Endothelial cell of umbilical vein (primary cell): ENCODE data around the gene KAZN. TPM values are rescaled to one million over a fixed set of nuclear protein-coding genes. Genes with fewer than 3 reads are reported as not detected.

Experiments used
- BruUV-seq: library from RNA; stranded (reverse); fragments of 400-500 nt; replicated peaks from 2 replicates; lab custom pipeline; 2021; lab: Mats Ljungman, UMichigan
- CTCF ChIA-PET: fragments of 300-600, 350-600 bp; sonication (Branson Sonifier 250); formaldehyde crosslinking; loops from one replicate; lab custom pipeline; 2021; ENCODE audit warnings: antibody characterized with exemption, inconsistent platforms; lab: Charles Lee
- POLR2A ChIA-PET: fragments of 300-600, 350-600 bp; sonication (Branson Sonifier 250); formaldehyde crosslinking; loops from one replicate; lab custom pipeline; 2021; ENCODE audit warnings: antibody characterized with exemption, inconsistent platforms; lab: Charles Lee
- DNase-seq: peaks from one replicate; pipeline ENCODE4 v3.0.0-alpha.2; 2011; ENCODE audit warnings: low read depth, low spot score
- FAIRE-seq: peaks from 2 replicates; lab custom pipeline; 2011; peaks lifted over from hg19 to GRCh38; lab: Jason Lieb, UNC
- H2AFZ ChIP-seq: 2 replicates; pipeline ENCODE4 v1.6.0; 2012; ENCODE audit warnings: low read depth, low read length, control low read depth, inconsistent platforms
- H3K27ac ChIP-seq: 2 replicates; pipeline ENCODE4 v1.5.1; 2011; ENCODE audit warnings: low read depth, mild to moderate bottlenecking, control low read depth, low read length, moderate library complexity; ENCODE audit not compliant: insufficient read depth
- H3K27me3 ChIP-seq, 2 experiments: 2 replicates each; pipeline versions ENCODE4 v1.6.0 to v1.6.1; 2011; ENCODE audit warnings: low read length in 2 of 2, mixed read lengths in 1 of 2; ENCODE audit not compliant: control insufficient read depth in 2 of 2, insufficient read depth in 2 of 2
- H3K36me3 ChIP-seq, 2 experiments: 2 replicates in 1 of 2; 3 replicates in 1 of 2; pipeline ENCODE4 v1.5.1; 2011; ENCODE audit warnings: low read length in 2 of 2, mild to moderate bottlenecking in 1 of 2, moderate library complexity in 1 of 2; ENCODE audit not compliant: control insufficient read depth in 2 of 2, insufficient read depth in 2 of 2; ENCODE audit errors: extremely low read depth in 1 of 2
- H3K4me1 ChIP-seq: 3 replicates; pipeline ENCODE4 v1.5.1; 2011; ENCODE audit warnings: mild to moderate bottlenecking, low read length; ENCODE audit not compliant: control insufficient read depth, insufficient read depth; ENCODE audit errors: extremely low read depth
- H3K4me2 ChIP-seq: 2 replicates; pipeline ENCODE4 v1.6.1; 2011; ENCODE audit warnings: low read length, control low read depth, mixed read lengths; ENCODE audit not compliant: insufficient read depth
- H3K4me3 ChIP-seq, 3 experiments: fragments of 200-600 bp in 1 of 3; sonication (generic), shearing (Covaris generic) in 1 of 3; replicated peaks in 1 of 3; 2 replicates each; pipeline ENCODE4 v1.5.1; 2011 to 2016; ENCODE audit warnings: control low read depth in 3 of 3, low read length in 3 of 3, mild to moderate bottlenecking in 2 of 3, inconsistent platforms in 1 of 3, low read depth in 1 of 3, moderate library complexity in 1 of 3; ENCODE audit not compliant: insufficient read depth in 1 of 3
- H3K79me2 ChIP-seq: 2 replicates; pipeline ENCODE4 v1.6.0; 2012; ENCODE audit warnings: low read length, inconsistent platforms; ENCODE audit not compliant: control insufficient read depth, insufficient read depth
- H3K9ac ChIP-seq: replicated peaks from 2 replicates; pipeline ENCODE3; 2011; ENCODE audit warnings: low read length, control low read depth; ENCODE audit not compliant: insufficient read depth; ENCODE audit errors: extremely low read depth
- H3K9me1 ChIP-seq: replicated peaks from 3 replicates; pipeline ENCODE4 v1.6.0; 2011; ENCODE audit warnings: mild to moderate bottlenecking, low read length; ENCODE audit not compliant: control insufficient read depth, insufficient read depth; ENCODE audit errors: extremely low read depth
- H3K9me3 ChIP-seq: replicated peaks from 2 replicates; pipeline ENCODE4 v1.5.1; 2012; ENCODE audit warnings: low read length, inconsistent platforms; ENCODE audit not compliant: control insufficient read depth, insufficient read depth
- H4K20me1 ChIP-seq: replicated peaks from 2 replicates; pipeline ENCODE3; 2011; ENCODE audit warnings: mild to moderate bottlenecking, low read length; ENCODE audit not compliant: control insufficient read depth, insufficient read depth; ENCODE audit errors: extremely low read depth
- EZH2 ChIP-seq: IDR thresholded peaks from 2 replicates; pipeline ENCODE4 v1.6.1; 2012; ENCODE audit warnings: borderline replicate concordance, low read depth, mild to moderate bottlenecking, moderate library complexity, low read length, inconsistent platforms; ENCODE audit not compliant: severe bottlenecking
- FOS ChIP-seq: IDR thresholded peaks from 2 replicates; pipeline ENCODE4 v1.6.1; 2011; ENCODE audit warnings: mild to moderate bottlenecking, low read length, moderate library complexity, borderline replicate concordance; ENCODE audit not compliant: insufficient read depth
- GATA2 ChIP-seq: IDR thresholded peaks from 2 replicates; pipeline ENCODE4 v1.7.0; 2011; ENCODE audit warnings: low read depth, mild to moderate bottlenecking, moderate library complexity, mixed read lengths, low read length; ENCODE audit not compliant: insufficient read length, insufficient read depth
- JUN ChIP-seq: IDR thresholded peaks from 2 replicates; pipeline ENCODE4 v1.6.1; 2011; ENCODE audit warnings: borderline replicate concordance, low read depth; ENCODE audit not compliant: insufficient read length, insufficient read depth
- MYC ChIP-seq: IDR thresholded peaks from one replicate; pipeline ENCODE4 v1.6.1; 2011; ENCODE audit warnings: mild to moderate bottlenecking, low read depth, low read length
- POLR2A ChIP-seq: IDR thresholded peaks from 2 replicates; pipeline ENCODE4 v1.6.1; 2012; ENCODE audit warnings: low read depth, mild to moderate bottlenecking, control low read depth, low read length
- POLR2AphosphoS5 ChIP-seq: IDR thresholded peaks from 2 replicates; pipeline ENCODE4 v1.6.1; 2012; ENCODE audit warnings: low read depth, mild to moderate bottlenecking, control low read depth, low read length, moderate library complexity; ENCODE audit not compliant: insufficient read depth
- dilution Hi-C: fragments of 300-500 bp; cut with MboI; formaldehyde crosslinking; loops from one replicate; pipeline ENCODE4 v1.15.0; 2019; ENCODE audit warnings: low sequenced_read_pairs; ENCODE audit not compliant: extremely low pct_ligation_motif_present
- intact Hi-C: fragments of 100-400 bp; cut with micrococcal nuclease; formaldehyde crosslinking; loops from one replicate; pipeline ENCODE4 v1.10.0; 2022
- polyA plus RNA-seq, 4 experiments: library from polyadenylated mRNA; depleted of rRNA in 3 of 4; stranded (reverse) in 3 of 4; unstranded in 1 of 4; fragments of >200 nt; gene quantifications; 2 replicates each; pipeline versions ENCODE4 v1.2.1 to v1.2.3, GENCODE V29; 2011 to 2012; ENCODE audit warnings: missing spikeins in 1 of 4
- total RNA-seq: library from RNA; stranded (reverse); gene quantifications from 2 replicates; pipeline ENCODE4 v1.2.3, GENCODE V29; 2021
- TF ChIP-seq, protein P1 (sequence below), 2 donors: IDR thresholded peaks; 1 replicate in 1 of 2; 2 replicates in 1 of 2; pipeline ENCODE4 v1.5.1; 2011; ENCODE audit warnings: low read length in 2 of 2, mild to moderate bottlenecking in 2 of 2, moderate library complexity in 2 of 2, control low read depth in 1 of 2, inconsistent platforms in 1 of 2, low read depth in 1 of 2; ENCODE audit not compliant: insufficient read depth in 1 of 2; ENCODE audit errors: extremely low read depth in 1 of 2
- TF ChIP-seq, protein P2 (sequence below): IDR thresholded peaks from 2 replicates; pipeline ENCODE4 v1.6.1; 2011; ENCODE audit not compliant: insufficient read depth, insufficient read length

Gene KAZN
- total and polyA plus RNA-seq, 2 donors (not counting 3 experiments of a cell fraction or from before 2014, with no cell fraction given), result 1.6 to 5.8 TPM

- no peak overlapping the region for H2AFZ ChIP-seq
- DNase-seq, result no peak
- H3K4me1 ChIP-seq, result no peaks in the 10 kb centered on the region
- no peaks in the 10 kb centered on the region for H3K79me2 ChIP-seq
- CTCF ChIA-PET, result interaction anchor here (0.9 to 1.7 kb wide), 2 partner anchors 10 to 136 kb away, joined by 3 to 7 read pairs; no protein-coding TSS in a partner anchor
- no peak overlapping the region for H3K4me3 ChIP-seq
- H3K9me1 ChIP-seq, result no peaks in the 10 kb centered on the region
- FAIRE-seq, result peak; percentile 62
- no TSS peak for BruUV-seq
- POLR2A ChIA-PET, result no interaction called here
- intact Hi-C loops (no loop called here), dilution Hi-C loops (no loop called here)
- no peaks in the 10 kb centered on the region for H3K9me3 ChIP-seq
- H3K36me3 ChIP-seq, result no peaks in the 10 kb centered on the region
- H3K27ac ChIP-seq, result no peak overlapping the region
- no peak for TF ChIP-seq FOS
- no peak for TF ChIP-seq JUN
- no peak for TF ChIP-seq GATA2
- no peaks in the 10 kb centered on the region for H3K27me3 ChIP-seq
- no peaks in the 10 kb centered on the region for H4K20me1 ChIP-seq
- no peak overlapping the region for H3K9ac ChIP-seq
- no peak overlapping the region for H3K4me2 ChIP-seq
These were observed 458.2 kb downstream of the KAZN start for GRCh38 chr1:15056515-15057285.

- Histone ChIP-seq H3K4me2 (no peak overlapping the region), H3K9me1 (no peaks in the 10 kb centered on the region), H3K27me3 (no peaks in the 10 kb centered on the region), H3K4me1 (no peaks in the 10 kb centered on the region), H4K20me1 (no peaks in the 10 kb centered on the region), H3K79me2 (no peaks in the 10 kb centered on the region), H3K27ac (no peak overlapping the region), H3K4me3 (no peak overlapping the region), H3K9ac (no peak overlapping the region), H3K36me3 (no peaks in the 10 kb centered on the region), H2AFZ (no peak overlapping the region), H3K9me3 (no peaks in the 10 kb centered on the region)
- DNase-seq, result no peak
- TF ChIP-seq FOS (no peak), GATA2 (no peak), POLR2AphosphoS5 (no peak), MYC (no peak), JUN (no peak), POLR2A (no peak), EZH2 (no peak)
- TF ChIP-seq, protein P1, sequence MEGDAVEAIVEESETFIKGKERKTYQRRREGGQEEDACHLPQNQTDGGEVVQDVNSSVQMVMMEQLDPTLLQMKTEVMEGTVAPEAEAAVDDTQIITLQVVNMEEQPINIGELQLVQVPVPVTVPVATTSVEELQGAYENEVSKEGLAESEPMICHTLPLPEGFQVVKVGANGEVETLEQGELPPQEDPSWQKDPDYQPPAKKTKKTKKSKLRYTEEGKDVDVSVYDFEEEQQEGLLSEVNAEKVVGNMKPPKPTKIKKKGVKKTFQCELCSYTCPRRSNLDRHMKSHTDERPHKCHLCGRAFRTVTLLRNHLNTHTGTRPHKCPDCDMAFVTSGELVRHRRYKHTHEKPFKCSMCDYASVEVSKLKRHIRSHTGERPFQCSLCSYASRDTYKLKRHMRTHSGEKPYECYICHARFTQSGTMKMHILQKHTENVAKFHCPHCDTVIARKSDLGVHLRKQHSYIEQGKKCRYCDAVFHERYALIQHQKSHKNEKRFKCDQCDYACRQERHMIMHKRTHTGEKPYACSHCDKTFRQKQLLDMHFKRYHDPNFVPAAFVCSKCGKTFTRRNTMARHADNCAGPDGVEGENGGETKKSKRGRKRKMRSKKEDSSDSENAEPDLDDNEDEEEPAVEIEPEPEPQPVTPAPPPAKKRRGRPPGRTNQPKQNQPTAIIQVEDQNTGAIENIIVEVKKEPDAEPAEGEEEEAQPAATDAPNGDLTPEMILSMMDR (IDR thresholded peaks at IDR 0.05; ENCODE audit: extremely low read depth in 1 of 2, insufficient read depth in 1 of 2, low read depth in 1 of 2, low read length in 2 of 2), result no peak
- TF ChIP-seq, protein P2, sequence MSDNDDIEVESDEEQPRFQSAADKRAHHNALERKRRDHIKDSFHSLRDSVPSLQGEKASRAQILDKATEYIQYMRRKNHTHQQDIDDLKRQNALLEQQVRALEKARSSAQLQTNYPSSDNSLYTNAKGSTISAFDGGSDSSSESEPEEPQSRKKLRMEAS, result no peak
- ChIA-PET POLR2A (no interaction called here), CTCF (no interaction called here)
- intact Hi-C loops, result no loop called here
- dilution Hi-C loops, result no loop called here
- no TSS peak for BruUV-seq
- no peak for FAIRE-seq
These were observed 459.3 kb downstream of the KAZN start for GRCh38 chr1:15057834-15058233.
